ENCODE results near the gene HOXA10.

Gene HOXA10

GRCh38 chr7:27179030-27179429 lies 4.9 kb upstream of the HOXA10 start:
- DNase-seq, result no peak

- no peak for DNase-seq
Measured at GRCh38 chr7:27178366-27178765, 4.2 kb upstream of the HOXA10 start.

GRCh38 chr7:27177795-27178320 lies 3.7 kb upstream of the HOXA10 start:
- no peak for DNase-seq

- DNase-seq, result peak in 1 of 2 donors; percentile 8
Measured at GRCh38 chr7:27176962-27177794, 3.1 kb upstream of the HOXA10 start.

GRCh38 chr7:27176524-27176845 lies 2.4 kb upstream of the HOXA10 start:
- no peak for DNase-seq

GRCh38 chr7:27175626-27176523 lies 1.8 kb upstream of the HOXA10 start:
- peak in 1 of 2 donors; percentile 9 for DNase-seq

- DNase-seq, result no peak
Measured at GRCh38 chr7:27174874-27175625, 930 bp upstream of the HOXA10 start.

GRCh38 chr7:27173511-27173955 lies 587 bp downstream of the HOXA10 start:
- DNase-seq, result peak; percentile 42 to 46

GRCh38 chr7:27172823-27173510 lies 1.2 kb downstream of the HOXA10 start:
- peak in 1 of 2 donors; percentile 11 for DNase-seq

- peak in 1 of 2 donors; percentile 10 for DNase-seq
Measured at GRCh38 chr7:27172315-27172774, 1.8 kb downstream of the HOXA10 start.

GRCh38 chr7:27171637-27172314 lies 2.3 kb downstream of the HOXA10 start:
- peak in 1 of 2 donors; percentile 10 for DNase-seq

- DNase-seq, result peak in 1 of 2 donors; percentile 11
Measured at GRCh38 chr7:27171325-27171636, 2.8 kb downstream of the HOXA10 start.

GRCh38 chr7:27170426-27171324 lies 3.4 kb downstream of the HOXA10 start:
- no peak for DNase-seq

GRCh38 chr7:27169658-27170425 lies 4.3 kb downstream of the HOXA10 start:
- no peak for DNase-seq

GRCh38 chr7:27168265-27168947 lies 5.7 kb downstream of the HOXA10 start:
- no peak for DNase-seq

- no peak for DNase-seq
Measured at GRCh38 chr7:27167916-27168264, 6.2 kb downstream of the HOXA10 start.

GRCh38 chr7:27166531-27167505 lies 7.3 kb downstream of the HOXA10 start:
- DNase-seq, result no peak

GRCh38 chr7:27165996-27166530 lies 8.1 kb downstream of the HOXA10 start:
- no peak for DNase-seq

All from CD4-positive, alpha-beta T cell treated with Interleukin-4 for 1 hour (primary cell).